ENCODE data around the gene ZNFX1.

The ZNFX1 gene

DNA sequence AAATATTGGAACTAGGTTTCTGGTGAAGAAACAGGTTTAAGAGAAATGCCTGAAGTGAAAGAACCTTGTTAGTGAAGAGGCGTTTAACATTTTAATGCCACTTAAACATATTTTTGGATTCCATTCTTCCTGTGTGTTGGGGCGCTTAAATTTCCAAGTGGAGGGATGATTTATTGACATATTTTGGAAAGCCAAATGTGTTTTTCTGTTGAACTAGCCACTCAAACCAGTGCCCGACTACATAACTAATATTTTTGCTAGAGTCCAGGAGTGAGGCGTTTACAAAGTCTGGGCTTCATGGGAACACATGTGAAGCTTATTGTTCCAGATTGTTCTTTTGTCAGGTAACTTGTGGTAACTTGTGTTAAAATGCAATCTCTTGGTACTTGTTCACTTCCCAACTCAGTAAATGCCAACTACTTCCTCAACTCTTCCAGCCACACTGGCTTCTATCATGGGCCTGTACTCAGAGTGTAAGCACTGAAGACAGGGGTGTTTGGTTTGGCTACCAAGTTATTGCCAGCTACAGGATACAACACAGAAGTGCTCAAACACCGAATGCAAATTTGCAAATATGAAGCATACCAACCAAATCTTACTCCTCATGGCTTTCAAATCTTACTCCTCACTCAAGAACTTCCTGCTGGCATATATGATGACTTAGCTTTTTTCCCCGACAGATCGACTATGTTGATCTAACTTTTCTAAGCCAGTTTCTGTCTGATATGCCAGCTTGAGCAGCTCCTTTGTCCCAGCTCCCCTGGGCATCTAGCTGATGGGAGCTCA, 2.0 kb upstream of the ZNFX1 start:
- no peak for FAIRE-seq

DNA sequence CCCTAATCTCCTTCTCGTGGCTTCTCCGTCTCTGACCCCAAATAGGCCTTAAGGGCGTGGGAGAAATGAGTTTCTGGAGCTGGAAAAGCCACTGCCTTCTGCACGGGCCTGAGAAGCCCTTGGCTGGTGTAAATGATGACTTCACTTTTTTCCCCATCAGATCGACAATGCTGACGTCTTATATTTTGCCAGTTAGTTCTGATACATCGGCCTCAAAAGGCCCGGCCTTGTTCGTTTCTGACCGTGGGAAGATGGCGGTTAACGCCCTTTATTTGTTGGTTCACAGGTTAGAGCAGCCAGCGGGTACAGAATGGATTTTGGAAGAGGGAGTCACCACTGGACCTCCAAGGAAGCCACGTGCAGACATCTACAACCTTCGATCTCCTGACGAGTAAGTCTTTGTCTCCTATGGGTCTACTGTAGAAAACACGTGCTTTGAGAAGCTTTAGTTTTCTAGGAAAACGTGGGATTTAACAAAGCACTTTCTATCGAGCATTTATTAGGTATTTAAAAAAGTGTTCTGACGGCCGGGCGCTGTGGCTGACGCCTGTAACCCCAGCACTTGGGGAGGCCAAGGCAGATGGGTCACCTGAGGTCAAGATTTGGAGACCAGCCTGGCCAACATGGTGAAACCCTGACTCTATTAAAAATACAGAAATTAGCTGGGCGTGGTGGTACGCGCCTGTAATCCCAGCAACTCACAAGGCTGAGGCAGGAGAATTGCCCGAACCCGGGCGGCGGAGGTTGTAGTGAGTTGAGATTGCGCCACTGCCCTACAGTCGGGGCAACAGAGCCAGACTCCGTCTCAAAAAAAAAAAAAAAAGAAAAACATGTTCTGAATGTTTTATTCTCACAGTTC, 1.2 kb upstream of the ZNFX1 start:
- peak; percentile 21 for DNase-seq (ENCODE audit: low spot score)
- FAIRE-seq = no peak

More for the DNA sequence above, 2.0 kb upstream of the ZNFX1 start:
- peak; percentile 42 for DNase-seq (ENCODE audit: low spot score)

DNA sequence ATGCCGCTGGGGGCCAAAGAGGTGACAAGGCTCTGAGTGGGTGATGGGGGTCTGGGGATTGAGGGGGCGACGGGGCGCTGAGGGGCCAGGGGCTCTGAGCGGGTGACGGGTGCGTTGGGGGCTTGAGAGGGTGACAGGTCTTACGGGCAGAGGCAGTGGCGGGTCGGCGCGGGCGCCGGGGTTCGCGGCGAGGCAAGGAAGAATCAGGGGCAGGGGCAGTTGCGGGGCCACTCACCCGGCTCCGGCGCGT, 146 bp downstream of the ZNFX1 start:
- no peak for FAIRE-seq
- DNase-seq (ENCODE audit: low spot score) = no peak

GRCh38 chr20:49276961-49277785, 684 bp downstream of the ZNFX1 start:
- FAIRE-seq (no peak), DNase-seq (ENCODE audit: low spot score) (no peak)

- peak; percentile 84 for DNase-seq (ENCODE audit: low spot score)
- FAIRE-seq = peak; percentile 92
These were observed 1.5 kb downstream of the ZNFX1 start for GRCh38 chr20:49276161-49276960.

- FAIRE-seq (peak; percentile 92), DNase-seq (ENCODE audit: low spot score) (peak; percentile 88)
These were observed 2.2 kb downstream of the ZNFX1 start for GRCh38 chr20:49275636-49276035.

DNA sequence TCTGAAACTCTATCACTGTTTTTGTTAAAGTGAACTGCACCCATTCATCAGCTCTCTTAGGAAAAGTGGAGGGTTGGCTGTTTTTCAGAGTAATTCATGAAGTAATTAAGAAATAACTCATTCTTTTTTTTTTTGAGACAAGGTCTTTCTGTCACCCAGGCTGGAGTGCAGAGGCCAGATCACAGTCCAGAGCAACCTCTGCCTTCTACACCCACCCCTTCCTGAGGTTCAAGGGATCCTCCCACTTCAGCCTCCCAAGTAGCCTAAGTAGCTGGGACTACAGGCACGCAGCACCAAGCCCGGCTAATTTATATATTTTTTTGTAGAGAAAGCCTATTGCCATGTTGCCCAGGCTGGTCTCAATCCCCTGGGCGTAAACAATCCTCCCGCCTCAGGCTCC, 2.6 kb downstream of the ZNFX1 start:
- no peak for FAIRE-seq
- DNase-seq (ENCODE audit: low spot score) = no peak

DNA sequence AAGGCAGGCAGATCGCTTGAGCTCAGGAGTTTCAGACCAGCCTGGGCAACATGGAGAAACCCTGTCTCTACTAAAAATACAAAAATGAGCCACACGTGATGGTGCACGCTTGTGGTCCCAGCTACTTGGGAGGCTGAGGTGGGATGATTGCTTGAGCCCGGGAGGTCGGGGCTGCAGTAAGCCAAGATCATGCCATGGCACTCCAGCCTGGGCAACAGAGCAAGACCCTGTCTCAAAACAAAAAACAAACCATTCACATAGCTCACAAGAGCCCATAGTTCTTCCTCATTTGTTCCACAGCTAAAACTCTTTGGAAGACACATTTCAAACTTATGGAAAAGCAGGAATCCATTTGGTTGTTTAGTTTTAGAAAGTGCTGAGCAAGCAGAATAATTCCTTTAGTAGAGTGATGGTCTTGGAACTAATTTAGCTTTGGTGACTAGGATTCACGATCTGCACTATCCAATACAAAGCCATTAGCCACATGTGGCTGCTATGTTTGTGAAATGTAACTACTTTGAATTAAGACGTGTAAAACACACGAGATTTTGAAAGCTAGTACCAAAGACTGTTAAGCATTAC, 4.1 kb downstream of the ZNFX1 start:
- no peak for DNase-seq (ENCODE audit: low spot score)
- no peak for FAIRE-seq

- FAIRE-seq = no peak
- no peak for DNase-seq (ENCODE audit: low spot score)
These were observed 5.2 kb downstream of the ZNFX1 start for GRCh38 chr20:49272654-49273053.

GRCh38 chr20:49270736-49271135, 7.1 kb downstream of the ZNFX1 start:
- DNase-seq (ENCODE audit: low spot score) = no peak
- FAIRE-seq = no peak

GRCh38 chr20:49270177-49270576, 7.7 kb downstream of the ZNFX1 start:
- FAIRE-seq = no peak

GRCh38 chr20:49268600-49269365, 9.1 kb downstream of the ZNFX1 start:
- DNase-seq (ENCODE audit: low spot score) (no peak), FAIRE-seq (no peak)

More at GRCh38 chr20:49270177-49270576, 7.7 kb downstream of the ZNFX1 start:
- peak; percentile 36 for DNase-seq (ENCODE audit: low spot score)

GRCh38 chr20:49267327-49267726, 10.5 kb downstream of the ZNFX1 start:
- FAIRE-seq = no peak

DNA sequence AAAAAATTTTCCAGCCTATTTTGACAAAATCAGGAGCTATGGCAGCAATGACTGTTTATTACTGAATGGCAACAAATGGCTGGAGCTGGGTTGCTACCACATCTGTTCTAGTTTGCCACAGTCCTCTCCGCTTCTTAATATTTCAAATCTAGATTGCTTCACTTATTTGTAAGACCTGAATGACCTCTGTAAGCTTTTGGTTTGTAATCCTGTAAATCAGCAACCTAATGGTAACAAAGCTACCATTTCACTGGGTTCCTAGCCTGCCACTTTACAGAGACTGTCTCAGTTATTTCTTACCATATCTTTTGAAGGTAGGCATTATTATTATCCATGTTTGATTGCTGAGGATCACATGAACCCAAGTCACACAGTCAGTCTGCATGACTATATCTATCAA, 15.4 kb downstream of the ZNFX1 start:
- FAIRE-seq = no peak
- DNase-seq (ENCODE audit: low spot score) = no peak

More at GRCh38 chr20:49267327-49267726, 10.5 kb downstream of the ZNFX1 start:
- no peak for DNase-seq (ENCODE audit: low spot score)

- no peak for FAIRE-seq
- DNase-seq (ENCODE audit: low spot score) = no peak
These were observed 16.7 kb downstream of the ZNFX1 start for GRCh38 chr20:49261173-49261572.

GRCh38 chr20:49260218-49260617, 17.6 kb downstream of the ZNFX1 start:
- no peak for DNase-seq (ENCODE audit: low spot score)
- FAIRE-seq = no peak

GRCh38 chr20:49259799-49260198, 18.1 kb downstream of the ZNFX1 start:
- DNase-seq (ENCODE audit: low spot score) = no peak
- no peak for FAIRE-seq

GRCh38 chr20:49259284-49259683, 18.6 kb downstream of the ZNFX1 start:
- DNase-seq (ENCODE audit: low spot score) (no peak), FAIRE-seq (no peak)

- FAIRE-seq = no peak
These were observed 21.6 kb downstream of the ZNFX1 start for GRCh38 chr20:49256261-49256660.

More at GRCh38 chr20:49256261-49256660, 21.6 kb downstream of the ZNFX1 start:
- no peak for DNase-seq (ENCODE audit: low spot score)
